LNCaP clone FGC (cell line): ENCODE data around the gene XRN2.

Experiments
- DNase-seq: peaks from one replicate; pipeline ENCODE4 v3.0.0-alpha.2; 2011; ENCODE audit warnings: low read depth
- H3K4me3 ChIP-seq: 2 replicates; pipeline ENCODE4 v1.5.1; 2011; ENCODE audit warnings: mild to moderate bottlenecking, low read depth, low read length, control low read depth
- CTCF ChIP-seq: IDR thresholded peaks from 2 replicates; pipeline ENCODE4 v1.5.1; 2012; ENCODE audit warnings: mild to moderate bottlenecking; ENCODE audit not compliant: control insufficient read depth, insufficient read depth; ENCODE audit errors: extremely low read depth

The XRN2 gene

GRCh38 chr20:21437816-21438215 lies 134.7 kb downstream of the XRN2 start:
- DNase-seq, result no peak
- TF ChIP-seq CTCF, result no peak
- no peak overlapping the region for H3K4me3 ChIP-seq
